Colonic mucosa (tissue), 4 donors: ENCODE data around the gene LRRC3B. TPM values are rescaled to one million over a fixed set of nuclear protein-coding genes. Genes with fewer than 3 reads are reported as not detected.

Experiments used
- DNase-seq: peaks from one replicate; pipeline ENCODE4 v3.0.0-alpha.2; 2020
- H3K27ac ChIP-seq: fragments of 200-600 bp; one replicate; pipeline ENCODE4 v1.8.0; 2021
- H3K27me3 ChIP-seq: fragments of 200-600 bp; one replicate; pipeline ENCODE4 v1.8.0; 2021
- H3K36me3 ChIP-seq: fragments of 200-600 bp; one replicate; pipeline ENCODE4 v1.8.0; 2021
- H3K4me1 ChIP-seq: fragments of 200-600 bp; one replicate; pipeline ENCODE4 v1.8.0; 2021; ENCODE audit warnings: mild to moderate bottlenecking
- H3K4me3 ChIP-seq: fragments of 200-600 bp; one replicate; pipeline ENCODE4 v1.8.0; 2021
- H3K9ac ChIP-seq, 2 donors: one replicate each; pipeline ENCODE4 v1.7.0; 2013; ENCODE audit warnings: control low read depth in 2 of 2, low read depth in 2 of 2, low read length in 2 of 2
- H3K9me3 ChIP-seq: fragments of 200-600 bp; one replicate; pipeline ENCODE4 v1.8.0; 2021
- CTCF ChIP-seq: fragments of 200-600 bp; IDR thresholded peaks from one replicate; pipeline ENCODE4 v1.8.0; 2022; ENCODE audit warnings: antibody characterized with exemption, mild to moderate bottlenecking
- intact Hi-C: fragments of 100-400 bp; cut with DNase I; formaldehyde crosslinking; loops from one replicate; pipeline ENCODE4 v1.14.1; 2022
- total RNA-seq, 2 donors: library from RNA; stranded (reverse); fragmentation: NEBNext Ultra II Directional in 1 of 2; extraction: Animal tissue kit (Norgen Biotek cat#: 25700) in 1 of 2; gene quantifications; one replicate each; pipeline ENCODE4 v1.2.1, GENCODE V29; 2021
- donor health status: healthy.
- donor health status: DM: no; HTN: no; CAD: no.
- donor health status: DM: no; HTN: no; CAD: no.

The LRRC3B gene
- total RNA-seq, 2 donors from 2014 or later, result 0.08 to 0.15 TPM

- DNase-seq, result no peak
- Histone ChIP-seq H3K36me3 (no peaks in the 10 kb centered on the region), H3K9me3 (no peaks in the 10 kb centered on the region), H3K4me1 (no peaks in the 10 kb centered on the region), H3K27me3 (no peaks in the 10 kb centered on the region), H3K27ac (no peak overlapping the region), H3K9ac (no peak overlapping the region), H3K4me3 (no peak overlapping the region)
- no peak for TF ChIP-seq CTCF
- intact Hi-C loops, result no loop called here
Observed at GRCh38 chr3:26718315-26718714, 95.7 kb downstream of the LRRC3B start.

- no peak for DNase-seq
- Histone ChIP-seq H3K27ac (no peak overlapping the region), H3K4me1 (no peaks in the 10 kb centered on the region), H3K9me3 (no peaks in the 10 kb centered on the region), H3K4me3 (no peak overlapping the region), H3K9ac (no peak overlapping the region), H3K27me3 (no peaks in the 10 kb centered on the region), H3K36me3 (no peaks in the 10 kb centered on the region)
- intact Hi-C loops, result no loop called here
- TF ChIP-seq CTCF, result no peak
Observed at GRCh38 chr3:26719134-26719533, 96.6 kb downstream of the LRRC3B start.

- H3K9ac ChIP-seq, result no peak overlapping the region
- no peaks in the 10 kb centered on the region for H3K36me3 ChIP-seq
- H3K4me3 ChIP-seq, result no peak overlapping the region
- no peaks in the 10 kb centered on the region for H3K4me1 ChIP-seq
- intact Hi-C loops, result no loop called here
- TF ChIP-seq CTCF, result no peak
- H3K27ac ChIP-seq, result no peak overlapping the region
- DNase-seq, result no peak
- no peaks in the 10 kb centered on the region for H3K27me3 ChIP-seq
- H3K9me3 ChIP-seq, result no peaks in the 10 kb centered on the region
Observed at GRCh38 chr3:26721047-26721446, 98.5 kb downstream of the LRRC3B start.

- H3K27ac ChIP-seq, result no peak overlapping the region
- no peaks in the 10 kb centered on the region for H3K9me3 ChIP-seq
- no peak for TF ChIP-seq CTCF
- no peaks in the 10 kb centered on the region for H3K27me3 ChIP-seq
- no peak for DNase-seq
- intact Hi-C loops, result no loop called here
- H3K4me1 ChIP-seq, result no peaks in the 10 kb centered on the region
- no peak overlapping the region for H3K4me3 ChIP-seq
- H3K9ac ChIP-seq, result no peak overlapping the region
- H3K36me3 ChIP-seq, result no peaks in the 10 kb centered on the region
Observed at GRCh38 chr3:26731843-26732242, 109.3 kb downstream of the LRRC3B start.

GRCh38 chr3:26750263-26750662, 127.7 kb downstream of the LRRC3B start:
- no peak for DNase-seq
- no peak overlapping the region for H3K4me3 ChIP-seq
- intact Hi-C loops, result no loop called here
- H3K4me1 ChIP-seq, result no peaks in the 10 kb centered on the region
- H3K9me3 ChIP-seq, result no peaks in the 10 kb centered on the region
- no peak overlapping the region for H3K27ac ChIP-seq
- no peak overlapping the region for H3K9ac ChIP-seq
- no peaks in the 10 kb centered on the region for H3K27me3 ChIP-seq
- no peak for TF ChIP-seq CTCF
- H3K36me3 ChIP-seq, result no peaks in the 10 kb centered on the region

GRCh38 chr3:26752466-26752865, 129.9 kb downstream of the LRRC3B start:
- intact Hi-C loops, result no loop called here
- no peak for TF ChIP-seq CTCF
- no peaks in the 10 kb centered on the region for H3K9me3 ChIP-seq
- H3K4me1 ChIP-seq, result no peaks in the 10 kb centered on the region
- no peak for DNase-seq
- no peaks in the 10 kb centered on the region for H3K36me3 ChIP-seq
- no peak overlapping the region for H3K4me3 ChIP-seq
- H3K9ac ChIP-seq, result no peak overlapping the region
- H3K27me3 ChIP-seq, result no peaks in the 10 kb centered on the region
- H3K27ac ChIP-seq, result no peak overlapping the region
